ENCODE data around the gene ARMCX2. TPM values are rescaled to one million over a fixed set of nuclear protein-coding genes. Genes with fewer than 3 reads are reported as not detected.
"Not testable (repeated sequence)": the region's sequence is repeated elsewhere in the genome, so short reads cannot be mapped to it uniquely, and the experiment has no call there.

ARMCX2 gene
- total RNA-seq, 2 donors from 2014 or later: 14.2 to 18.4 TPM

DNA sequence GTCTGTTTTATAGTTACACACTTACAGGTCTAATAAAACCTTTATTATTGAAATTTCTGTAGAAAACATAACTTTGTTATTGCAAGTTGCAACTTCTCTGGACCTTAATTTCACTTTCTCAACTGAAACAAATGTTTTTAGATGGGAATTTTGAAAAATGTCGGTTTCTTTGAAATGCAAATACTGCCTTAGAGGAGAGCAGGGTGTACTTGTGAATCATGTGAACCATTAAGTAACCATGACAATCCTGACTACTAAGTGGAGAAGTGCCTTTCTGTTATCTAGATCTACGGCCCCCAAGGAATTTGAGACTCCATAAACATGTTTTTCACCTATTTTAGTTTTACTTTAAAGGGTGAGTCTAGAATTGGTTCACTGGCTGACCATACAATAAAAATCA is 8.5 kb upstream of the ARMCX2 start:
- Histone ChIP-seq H3K27me3 (no peaks in the 10 kb centered on the region), H3K4me1 (no peaks in the 10 kb centered on the region), H3K4me3 (no peak overlapping the region), H3K36me3 (replicated peaks in 1 of 2; ENCODE audit: insufficient read depth in 1 of 2, low read depth in 2 of 2) (no peaks in the 10 kb centered on the region), H3K9me3 (no peaks in the 10 kb centered on the region), H3K27ac (no peak overlapping the region)
- 34 to 50% methylated on average over 2 of the region's 2 CpGs for WGBS, 2 donors
- TF ChIP-seq, protein P1, sequence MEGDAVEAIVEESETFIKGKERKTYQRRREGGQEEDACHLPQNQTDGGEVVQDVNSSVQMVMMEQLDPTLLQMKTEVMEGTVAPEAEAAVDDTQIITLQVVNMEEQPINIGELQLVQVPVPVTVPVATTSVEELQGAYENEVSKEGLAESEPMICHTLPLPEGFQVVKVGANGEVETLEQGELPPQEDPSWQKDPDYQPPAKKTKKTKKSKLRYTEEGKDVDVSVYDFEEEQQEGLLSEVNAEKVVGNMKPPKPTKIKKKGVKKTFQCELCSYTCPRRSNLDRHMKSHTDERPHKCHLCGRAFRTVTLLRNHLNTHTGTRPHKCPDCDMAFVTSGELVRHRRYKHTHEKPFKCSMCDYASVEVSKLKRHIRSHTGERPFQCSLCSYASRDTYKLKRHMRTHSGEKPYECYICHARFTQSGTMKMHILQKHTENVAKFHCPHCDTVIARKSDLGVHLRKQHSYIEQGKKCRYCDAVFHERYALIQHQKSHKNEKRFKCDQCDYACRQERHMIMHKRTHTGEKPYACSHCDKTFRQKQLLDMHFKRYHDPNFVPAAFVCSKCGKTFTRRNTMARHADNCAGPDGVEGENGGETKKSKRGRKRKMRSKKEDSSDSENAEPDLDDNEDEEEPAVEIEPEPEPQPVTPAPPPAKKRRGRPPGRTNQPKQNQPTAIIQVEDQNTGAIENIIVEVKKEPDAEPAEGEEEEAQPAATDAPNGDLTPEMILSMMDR (IDR thresholded peaks at IDR 0.05): no peak
- TF ChIP-seq POLR2A (IDR thresholded peaks at IDR 0.05): no peak
- DNase-seq: no peak
- no peak for ATAC-seq
- intact Hi-C loops (cut with DNase I): no loop called here

DNA sequence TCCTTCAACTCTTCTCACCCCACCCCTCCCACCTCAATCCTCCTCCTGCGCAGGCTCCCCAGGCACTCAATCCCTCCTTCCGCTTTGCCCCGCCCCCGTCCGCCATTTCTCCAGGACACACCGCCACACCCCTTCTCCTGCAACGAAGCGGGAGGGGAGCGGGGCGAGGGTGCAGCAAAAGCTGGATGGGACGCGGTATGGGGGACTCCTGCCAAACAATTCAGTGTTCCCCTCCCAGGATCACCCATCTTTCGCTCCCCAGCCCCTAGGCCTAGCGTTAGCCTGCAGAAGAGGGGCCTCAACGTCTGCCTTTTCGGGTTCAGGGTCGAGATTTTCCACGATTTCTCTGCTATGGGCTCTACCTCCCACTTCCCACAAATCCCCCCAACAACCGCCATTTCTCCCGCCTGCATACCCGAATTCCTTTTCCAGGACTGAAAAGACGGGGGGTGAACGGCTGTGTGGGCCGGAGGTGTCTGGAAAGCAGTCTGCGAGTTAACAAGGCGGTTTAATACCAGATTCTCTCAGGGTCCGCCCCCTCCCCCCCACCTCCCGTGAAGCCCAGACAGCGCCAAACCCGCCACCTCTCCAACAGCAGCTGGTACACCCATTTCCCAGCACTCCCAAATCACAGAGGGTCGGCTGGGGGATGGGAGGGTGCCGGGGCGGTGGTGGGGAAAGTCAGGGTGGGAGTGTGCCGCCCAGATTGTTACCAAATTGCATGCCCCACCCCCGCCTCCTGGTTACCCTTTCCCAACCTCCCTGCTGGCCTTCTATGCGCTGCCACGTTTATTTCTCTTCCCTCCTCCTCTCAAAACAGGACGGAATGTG is 774 bp downstream of the ARMCX2 start:
- H3K4me1 ChIP-seq: no peaks in the 10 kb centered on the region
- TF ChIP-seq POLR2A (IDR thresholded peaks at IDR 0.05): peak in 2 of 3 donors; percentile 42 to 57
- TF ChIP-seq, protein P1 (IDR thresholded peaks at IDR 0.05): no peak
- H3K27ac ChIP-seq: peak overlapping the region; percentile 18 to 66 (median 48)
- peak; percentile 71 for ATAC-seq
- H3K27me3 ChIP-seq: no peaks in the 10 kb centered on the region
- 0% methylated on average over 31 to 34 of the region's 38 CpGs for WGBS, 2 donors
- peak; percentile 61 to 74 (median 66) for DNase-seq
- peak overlapping the region; percentile 25 to 50 for H3K4me3 ChIP-seq
- intact Hi-C loops (cut with DNase I): no loop called here
- H3K36me3 ChIP-seq (replicated peaks in 1 of 2; ENCODE audit: insufficient read depth in 1 of 2, low read depth in 2 of 2): no peaks in the 10 kb centered on the region
- no peaks in the 10 kb centered on the region for H3K9me3 ChIP-seq

DNA sequence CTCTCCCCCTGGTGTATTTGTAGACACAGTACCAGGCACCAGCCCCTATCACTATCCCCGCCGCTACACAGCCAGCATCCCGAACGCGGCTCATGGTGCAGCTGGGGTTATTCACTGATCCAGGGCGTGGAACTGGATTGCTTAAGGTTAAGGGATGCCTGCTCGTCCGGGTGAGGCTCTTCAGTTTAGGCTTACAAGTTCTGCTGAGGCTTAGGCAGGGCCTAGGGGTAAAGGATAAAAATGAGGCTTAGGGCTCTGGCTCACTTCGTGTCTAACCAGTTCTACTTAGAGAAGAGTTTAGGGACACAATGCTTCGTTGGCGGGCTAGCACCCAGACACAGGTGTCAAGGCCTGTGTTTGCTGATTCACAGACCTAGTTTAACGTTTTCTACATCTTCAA is 2.2 kb downstream of the ARMCX2 start:
- no peaks in the 10 kb centered on the region for H3K36me3 ChIP-seq (replicated peaks in 1 of 2; ENCODE audit: insufficient read depth in 1 of 2, low read depth in 2 of 2)
- no peak for TF ChIP-seq POLR2A (IDR thresholded peaks at IDR 0.05)
- TF ChIP-seq, protein P1 (IDR thresholded peaks at IDR 0.05): no peak
- WGBS, 2 donors: 93% methylated on average over 9 to 10 of the region's 12 CpGs
- no peaks in the 10 kb centered on the region for H3K9me3 ChIP-seq
- no peaks in the 10 kb centered on the region for H3K4me1 ChIP-seq
- DNase-seq (no peak), ATAC-seq (no peak)
- no peaks in the 10 kb centered on the region for H3K27me3 ChIP-seq
- H3K27ac ChIP-seq: no peak overlapping the region
- intact Hi-C loops (cut with DNase I): no loop called here
- H3K4me3 ChIP-seq: no peak overlapping the region

DNA sequence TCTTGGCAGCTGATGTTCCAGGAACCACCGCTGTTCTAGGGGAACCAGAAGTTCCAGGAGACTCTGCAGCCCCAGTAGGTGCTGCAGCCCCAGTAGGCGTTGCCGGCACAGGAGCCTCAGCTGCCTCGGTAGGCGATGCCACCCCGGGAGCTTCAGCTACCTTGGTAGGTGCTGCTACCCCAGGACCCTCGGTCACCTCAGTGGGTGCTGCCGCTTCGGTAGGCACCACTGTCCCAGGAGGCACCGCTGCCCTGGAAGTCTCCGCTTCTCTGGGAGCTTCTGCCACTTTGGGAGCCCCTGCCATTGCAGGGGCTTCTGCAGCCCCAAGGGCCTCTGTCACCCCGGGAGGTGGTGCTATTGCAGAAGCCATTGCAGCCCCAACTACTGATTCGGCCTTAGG is 2.8 kb downstream of the ARMCX2 start:
- TF ChIP-seq, protein P1 (IDR thresholded peaks at IDR 0.05): no peak
- TF ChIP-seq POLR2A (IDR thresholded peaks at IDR 0.05): no peak

DNA sequence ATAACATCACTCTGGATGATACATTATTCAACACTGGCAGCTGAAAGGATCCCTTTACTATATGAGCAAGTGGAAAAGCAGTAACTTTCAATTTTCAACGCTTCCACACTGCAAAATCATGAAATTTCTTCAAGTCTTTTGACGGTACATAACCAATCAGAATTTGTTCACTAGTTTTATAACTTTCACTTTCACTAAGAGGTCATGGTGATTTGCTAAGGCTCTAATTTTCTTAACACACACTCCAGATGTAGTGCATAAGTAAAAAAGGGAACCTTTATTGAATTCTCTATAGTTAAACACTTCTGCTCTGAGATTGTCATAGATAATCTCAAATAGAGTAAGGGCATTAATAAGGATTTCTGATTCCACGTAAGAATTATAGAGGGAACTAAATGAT is 4.1 kb downstream of the ARMCX2 start:
- Histone ChIP-seq H3K4me1 (no peaks in the 10 kb centered on the region), H3K27ac (no peak overlapping the region), H3K36me3 (replicated peaks in 1 of 2; ENCODE audit: insufficient read depth in 1 of 2, low read depth in 2 of 2) (no peaks in the 10 kb centered on the region), H3K4me3 (no peak overlapping the region), H3K9me3 (no peaks in the 10 kb centered on the region), H3K27me3 (no peaks in the 10 kb centered on the region)
- intact Hi-C loops (cut with DNase I): no loop called here
- TF ChIP-seq, protein P1 (IDR thresholded peaks at IDR 0.05): no peak
- no peak for ATAC-seq
- WGBS, 2 donors: 67 to 74% methylated on average over 3 of the region's 3 CpGs
- no peak for DNase-seq

More for the DNA sequence above, 2.8 kb downstream of the ARMCX2 start:
- H3K27ac ChIP-seq: no peak overlapping the region
- H3K27me3 ChIP-seq: no peaks in the 10 kb centered on the region
- no peaks in the 10 kb centered on the region for H3K4me1 ChIP-seq
- H3K4me3 ChIP-seq: no peak overlapping the region
- DNase-seq (no peak), ATAC-seq (no peak)
- intact Hi-C loops (cut with DNase I): no loop called here
- 80 to 100% methylated on average over 1 to 7 of the region's 13 CpGs for WGBS, 2 donors
- no peaks in the 10 kb centered on the region for H3K36me3 ChIP-seq (replicated peaks in 1 of 2; ENCODE audit: insufficient read depth in 1 of 2, low read depth in 2 of 2)
- no peaks in the 10 kb centered on the region for H3K9me3 ChIP-seq

DNA sequence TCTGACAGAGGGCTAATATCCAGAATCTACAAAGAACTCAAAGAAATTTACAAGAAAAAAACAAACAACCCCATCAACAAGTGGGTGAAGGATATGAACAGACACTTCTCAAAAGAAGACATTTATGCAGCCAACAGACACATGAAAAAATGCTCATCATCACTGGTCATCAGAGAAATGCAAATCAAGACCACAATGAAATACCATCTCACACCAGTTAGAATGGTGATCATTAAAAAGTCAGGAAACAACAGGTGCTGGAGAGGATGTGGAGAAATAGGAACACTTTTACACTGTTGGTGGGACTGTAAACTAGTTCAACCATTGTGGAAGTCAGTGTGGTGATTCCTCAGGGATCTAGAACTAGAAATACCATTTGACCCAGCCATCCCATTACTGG is 11.9 kb downstream of the ARMCX2 start:
- DNase-seq; intact Hi-C loops (cut with DNase I); H3K27ac ChIP-seq; H3K4me3 ChIP-seq; H3K27me3 ChIP-seq; H3K36me3 ChIP-seq (replicated peaks in 1 of 2; ENCODE audit: insufficient read depth in 1 of 2, low read depth in 2 of 2); ATAC-seq; H3K9me3 ChIP-seq; H3K4me1 ChIP-seq: not testable (repeated sequence)
